CD4-positive, alpha-beta T cell (primary cell): ENCODE data around the gene GNPTAB. TPM values are rescaled to one million over a fixed set of nuclear protein-coding genes. Genes with fewer than 3 reads are reported as not detected.
A peak's percentile ranks its signal among the peaks of the same experiment; 100 is the strongest.
"Not testable (repeated sequence)": the region's sequence is repeated elsewhere in the genome, so short reads cannot be mapped to it uniquely, and the experiment has no call there.

Experiments used
- ATAC-seq: fragments of 200-7000 bp; cut with Tn5 transposase; one replicate; pipeline ENCODE4 v1.10.0; 2022; ENCODE audit warnings: mild to moderate bottlenecking; ENCODE audit not compliant: poor library complexity
- CTCF ChIA-PET: fragments of 350-600 bp; sonication (Branson Sonifier 250); formaldehyde crosslinking; loops from one replicate; lab custom pipeline; 2021; ENCODE audit warnings: antibody characterized with exemption, inconsistent platforms; lab: Charles Lee
- POLR2A ChIA-PET: fragments of 350-600 bp; sonication (Branson Sonifier 250); formaldehyde crosslinking; loops from one replicate; lab custom pipeline; 2021; ENCODE audit warnings: antibody characterized with exemption, inconsistent platforms; lab: Charles Lee
- DNase-seq, 14 experiments: peaks; one replicate each; pipeline ENCODE4 v3.0.0-alpha.2; 2013 to 2020; ENCODE audit warnings: mixed read lengths in 2 of 14
- H3K27ac ChIP-seq, 2 donors: one replicate each; pipeline versions ENCODE4 v1.5.1 to v1.7.0; 2013; ENCODE audit warnings: low read length in 2 of 2, low read depth in 1 of 2, mild to moderate bottlenecking in 1 of 2
- H3K27me3 ChIP-seq, 2 experiments: 1 replicate in 1 of 2; 2 replicates in 1 of 2; pipeline versions ENCODE4 v1.6.1 to v1.7.0; 2013; ENCODE audit warnings: low read length in 2 of 2, control low read depth in 1 of 2, mild to moderate bottlenecking in 1 of 2, moderate library complexity in 1 of 2; ENCODE audit not compliant: insufficient read depth in 2 of 2, control insufficient read depth in 1 of 2
- H3K36me3 ChIP-seq: one replicate; pipeline ENCODE4 v1.6.1; 2013; ENCODE audit warnings: low read length, control low read depth; ENCODE audit not compliant: insufficient read depth
- H3K4me1 ChIP-seq: one replicate; pipeline ENCODE4 v1.6.1; 2013; ENCODE audit warnings: low read length, control low read depth; ENCODE audit not compliant: insufficient read depth
- H3K4me3 ChIP-seq: one replicate; pipeline ENCODE4 v1.5.1; 2013; ENCODE audit warnings: mild to moderate bottlenecking, low read length, moderate library complexity
- H3K9me3 ChIP-seq, 2 experiments: 1 replicate in 1 of 2; 2 replicates in 1 of 2; pipeline versions ENCODE4 v1.6.1 to v1.7.0; 2013; ENCODE audit warnings: low read length in 2 of 2, mild to moderate bottlenecking in 2 of 2, control low read depth in 1 of 2, moderate library complexity in 1 of 2; ENCODE audit not compliant: control insufficient read depth in 1 of 2, insufficient read depth in 1 of 2
- H3K27ac Mint-ChIP-seq: one replicate; pipeline ENCODE4 v1.8.0; 2020; ENCODE audit warnings: mixed read lengths
- H3K27me3 Mint-ChIP-seq: one replicate; pipeline ENCODE4 v1.8.0; 2021; ENCODE audit warnings: mixed read lengths
- H3K36me3 Mint-ChIP-seq: one replicate; pipeline ENCODE4 v1.8.0; 2021; ENCODE audit warnings: low read depth, mixed read lengths
- H3K4me1 Mint-ChIP-seq: one replicate; pipeline ENCODE4 v1.8.0; 2021; ENCODE audit warnings: low read depth, mixed read lengths
- H3K4me3 Mint-ChIP-seq: one replicate; pipeline ENCODE4 v1.8.0; 2020; ENCODE audit warnings: mild to moderate bottlenecking, mixed read lengths
- H3K9me3 Mint-ChIP-seq: one replicate; pipeline ENCODE4 v1.8.0; 2020; ENCODE audit warnings: mixed read lengths
- CTCF ChIP-seq: fragments of 200-600 bp; IDR thresholded peaks from one replicate; pipeline ENCODE4 v1.8.0; 2022; ENCODE audit warnings: antibody characterized with exemption, mild to moderate bottlenecking
- intact Hi-C, 2 experiments: fragments of 100-400 bp; cut with DNase I in 1 of 2; cut with micrococcal nuclease in 1 of 2; formaldehyde crosslinking; loops; one replicate each; pipeline versions ENCODE4 v1.15.1 to v1.9.0; 2023 to 2025; cut with DNase I, micrococcal nuclease
- total RNA-seq, 174 experiments: library from RNA in 2 of 174; stranded (reverse) in 2 of 174; gene quantifications; one replicate each; pipeline ENCODE4 v1.2.3 and lab custom pipeline; 2021 to 2026

GNPTAB gene
- total RNA-seq, 2 experiments from 2014 or later = 38.2 to 43.8 TPM

GRCh38 chr12:101859664-101860607 is 29.2 kb upstream of the GNPTAB start:
- no peak overlapping the region for H3K4me3 Mint-ChIP-seq
- H3K9me3 Mint-ChIP-seq = no peaks in the 10 kb centered on the region
- no peaks in the 10 kb centered on the region for H3K36me3 Mint-ChIP-seq
- TF ChIP-seq CTCF = no peak
- ChIA-PET CTCF (no interaction called here), POLR2A (no interaction called here)
- H3K4me1 Mint-ChIP-seq = no peaks in the 10 kb centered on the region
- H3K27me3 ChIP-seq = no peaks in the 10 kb centered on the region
- intact Hi-C loops = no loop called here
- H3K27ac ChIP-seq = no peak overlapping the region
- no peaks in the 10 kb centered on the region for H3K4me1 ChIP-seq
- no peaks in the 10 kb centered on the region for H3K9me3 ChIP-seq
- no peaks in the 10 kb centered on the region for H3K27me3 Mint-ChIP-seq
- DNase-seq (peak in 2 of 14 experiments; percentile 47 to 51), ATAC-seq (no peak)
- no peaks in the 10 kb centered on the region for H3K36me3 ChIP-seq
- no peak overlapping the region for H3K27ac Mint-ChIP-seq
- no peak overlapping the region for H3K4me3 ChIP-seq

GRCh38 chr12:101858361-101858760 is 27.6 kb upstream of the GNPTAB start:
- no peak overlapping the region for H3K27ac Mint-ChIP-seq
- TF ChIP-seq CTCF = no peak

GRCh38 chr12:101857043-101857558 is 26.3 kb upstream of the GNPTAB start:
- POLR2A ChIA-PET = no interaction called here

More at GRCh38 chr12:101858361-101858760, 27.6 kb upstream of the GNPTAB start:
- Histone ChIP-seq H3K4me1 (no peaks in the 10 kb centered on the region), H3K27ac (no peak overlapping the region), H3K36me3 (no peaks in the 10 kb centered on the region), H3K4me3 (no peak overlapping the region), H3K9me3 (no peaks in the 10 kb centered on the region), H3K27me3 (no peaks in the 10 kb centered on the region)
- Mint-ChIP-seq H3K27me3 (no peaks in the 10 kb centered on the region), H3K9me3 (no peaks in the 10 kb centered on the region), H3K4me3 (no peak overlapping the region), H3K4me1 (no peaks in the 10 kb centered on the region), H3K36me3 (no peaks in the 10 kb centered on the region)
- ATAC-seq (no peak), DNase-seq (peak in 1 of 14 experiments; percentile 21)
- POLR2A ChIA-PET = no interaction called here
- CTCF ChIA-PET = no interaction called here
- intact Hi-C loops = no loop called here

GRCh38 chr12:101856614-101857013 is 25.9 kb upstream of the GNPTAB start:
- H3K4me3 ChIP-seq, H3K27ac Mint-ChIP-seq, H3K9me3 ChIP-seq, H3K36me3 Mint-ChIP-seq, ATAC-seq, H3K27ac ChIP-seq, H3K4me1 ChIP-seq, H3K27me3 ChIP-seq, intact Hi-C loops, H3K27me3 Mint-ChIP-seq, H3K9me3 Mint-ChIP-seq, POLR2A ChIA-PET, H3K36me3 ChIP-seq, H3K4me3 Mint-ChIP-seq, H3K4me1 Mint-ChIP-seq, DNase-seq: not testable (repeated sequence)
- CTCF ChIA-PET = interaction anchor here (1.4 kb wide), 1 partner anchor 25 kb away, joined by 3 read pairs; the partner anchor contains the start of gene GNPTAB

More at GRCh38 chr12:101857043-101857558, 26.3 kb upstream of the GNPTAB start:
- H3K4me1 ChIP-seq = no peaks in the 10 kb centered on the region
- CTCF ChIA-PET = no interaction called here
- Mint-ChIP-seq H3K4me1 (no peaks in the 10 kb centered on the region), H3K27ac (no peak overlapping the region), H3K9me3 (no peaks in the 10 kb centered on the region), H3K27me3 (no peaks in the 10 kb centered on the region), H3K4me3 (no peak overlapping the region), H3K36me3 (no peaks in the 10 kb centered on the region)
- H3K4me3 ChIP-seq = no peak overlapping the region
- no peaks in the 10 kb centered on the region for H3K27me3 ChIP-seq
- ATAC-seq (no peak), DNase-seq (peak in 2 of 14 experiments; percentile 26 to 38)
- no peaks in the 10 kb centered on the region for H3K36me3 ChIP-seq
- no peaks in the 10 kb centered on the region for H3K9me3 ChIP-seq
- no peak for TF ChIP-seq CTCF
- intact Hi-C loops = no loop called here
- no peak overlapping the region for H3K27ac ChIP-seq
